Heart left ventricle (tissue), 13 donors: ENCODE data around the gene CENPH.

ENCODE experiments used
- CTCF ChIP-seq, 12 donors: fragments of 200-600 bp; sonication (generic) in 4 of 12; IDR thresholded peaks; one replicate each; pipeline versions ENCODE4 v1.5.0 to v1.8.0; 2018 to 2022; ENCODE audit warnings: antibody characterized with exemption in 12 of 12, mild to moderate bottlenecking in 5 of 12
- POLR2A ChIP-seq, 2 donors: fragments of 450-650 bp; IDR thresholded peaks; one replicate each; pipeline ENCODE4 v1.6.1; 2017; ENCODE audit warnings: antibody characterized with exemption in 2 of 2, mild to moderate bottlenecking in 2 of 2, moderate library complexity in 2 of 2
- donor health status: ischemic (EF 13 %, LVEDD 7.1; RV severe dilation, severe dysfunction).
- donor health status: DM: no; HTN: yes; CAD: no.
- donor health status: DM: no; HTN: no; CAD: no.
- donor health status: ischemic (EF 25% LVEDD 6.9; RV normal size, moderate dysfunction).
- donor health status: ischemic (EF 25% LVEDD 5.7; RV mildly dilated, moderate dysfunction).
- donor health status: ischemic (EF 35%, LVEDD 5.7; RV mildly dilated, moderate dysfunction).
- donor health status: nonischemic (EF 11% LVEDD 7.7; RV severe dilation, severe dysfunction).
- donor health status: DM: yes; HTN: yes; CAD: no.
- donor health status: PGD.
- donor health status: ischemic (EF 29% LVEDD 5.4; RV normal size, mild dysfunction).
- donor health status: nonischemic (EF 23%, LVEDD 6.1; RV moderate dilation, normal function).

- TF ChIP-seq CTCF (IDR thresholded peaks at IDR 0.05) (no peak), POLR2A (IDR thresholded peaks at IDR 0.05) (no peak)
Measured at GRCh38 chr5:69158039-69158438, 31.3 kb upstream of the CENPH start.
